ENCODE measurements around the gene NTM. TPM values are rescaled to one million over a fixed set of nuclear protein-coding genes. Genes with fewer than 3 reads are reported as not detected.

The NTM gene
- total RNA-seq, 4 donors from 2014 or later: 0.78 to 1.1 (median 0.88) TPM; not detected in 1

DNA sequence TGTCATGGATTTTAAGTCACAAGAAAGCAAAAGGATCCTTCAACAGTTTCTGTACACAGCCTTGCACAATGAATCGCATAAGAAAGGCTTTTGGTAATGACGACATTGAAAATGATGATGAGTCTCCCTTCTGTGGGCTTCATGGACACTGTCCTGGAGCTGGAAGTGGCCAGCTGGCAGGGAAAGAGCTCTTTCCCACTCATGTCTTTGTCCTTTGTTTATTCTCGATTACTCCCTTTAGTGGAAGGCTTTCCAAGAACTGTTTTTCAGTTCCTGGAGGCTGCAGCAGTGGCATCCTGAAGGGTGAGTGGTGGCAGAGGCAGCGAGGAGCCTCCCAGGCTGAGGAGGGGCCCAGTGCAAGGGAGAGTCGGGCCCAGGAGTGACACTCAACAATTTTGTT is 505.2 kb downstream of the NTM start:
- no peaks in the 10 kb centered on the region for H3K4me1 ChIP-seq
- no peaks in the 10 kb centered on the region for H3K27me3 ChIP-seq
- intact Hi-C loops (cut with DNase I): no loop called here
- H3K9me3 ChIP-seq: no peaks in the 10 kb centered on the region
- DNase-seq: no peak
- no peaks in the 10 kb centered on the region for H3K36me3 ChIP-seq
- WGBS, 2 donors: 63 to 65% methylated on average over 5 of the region's 5 CpGs
- H3K27ac ChIP-seq: no peak overlapping the region
- no peak for TF ChIP-seq POLR2A (IDR thresholded peaks at IDR 0.05)
- TF ChIP-seq, protein P1, sequence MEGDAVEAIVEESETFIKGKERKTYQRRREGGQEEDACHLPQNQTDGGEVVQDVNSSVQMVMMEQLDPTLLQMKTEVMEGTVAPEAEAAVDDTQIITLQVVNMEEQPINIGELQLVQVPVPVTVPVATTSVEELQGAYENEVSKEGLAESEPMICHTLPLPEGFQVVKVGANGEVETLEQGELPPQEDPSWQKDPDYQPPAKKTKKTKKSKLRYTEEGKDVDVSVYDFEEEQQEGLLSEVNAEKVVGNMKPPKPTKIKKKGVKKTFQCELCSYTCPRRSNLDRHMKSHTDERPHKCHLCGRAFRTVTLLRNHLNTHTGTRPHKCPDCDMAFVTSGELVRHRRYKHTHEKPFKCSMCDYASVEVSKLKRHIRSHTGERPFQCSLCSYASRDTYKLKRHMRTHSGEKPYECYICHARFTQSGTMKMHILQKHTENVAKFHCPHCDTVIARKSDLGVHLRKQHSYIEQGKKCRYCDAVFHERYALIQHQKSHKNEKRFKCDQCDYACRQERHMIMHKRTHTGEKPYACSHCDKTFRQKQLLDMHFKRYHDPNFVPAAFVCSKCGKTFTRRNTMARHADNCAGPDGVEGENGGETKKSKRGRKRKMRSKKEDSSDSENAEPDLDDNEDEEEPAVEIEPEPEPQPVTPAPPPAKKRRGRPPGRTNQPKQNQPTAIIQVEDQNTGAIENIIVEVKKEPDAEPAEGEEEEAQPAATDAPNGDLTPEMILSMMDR (IDR thresholded peaks at IDR 0.05): no peak
- no peak overlapping the region for H3K4me3 ChIP-seq (replicated peaks in 1 of 3)

DNA sequence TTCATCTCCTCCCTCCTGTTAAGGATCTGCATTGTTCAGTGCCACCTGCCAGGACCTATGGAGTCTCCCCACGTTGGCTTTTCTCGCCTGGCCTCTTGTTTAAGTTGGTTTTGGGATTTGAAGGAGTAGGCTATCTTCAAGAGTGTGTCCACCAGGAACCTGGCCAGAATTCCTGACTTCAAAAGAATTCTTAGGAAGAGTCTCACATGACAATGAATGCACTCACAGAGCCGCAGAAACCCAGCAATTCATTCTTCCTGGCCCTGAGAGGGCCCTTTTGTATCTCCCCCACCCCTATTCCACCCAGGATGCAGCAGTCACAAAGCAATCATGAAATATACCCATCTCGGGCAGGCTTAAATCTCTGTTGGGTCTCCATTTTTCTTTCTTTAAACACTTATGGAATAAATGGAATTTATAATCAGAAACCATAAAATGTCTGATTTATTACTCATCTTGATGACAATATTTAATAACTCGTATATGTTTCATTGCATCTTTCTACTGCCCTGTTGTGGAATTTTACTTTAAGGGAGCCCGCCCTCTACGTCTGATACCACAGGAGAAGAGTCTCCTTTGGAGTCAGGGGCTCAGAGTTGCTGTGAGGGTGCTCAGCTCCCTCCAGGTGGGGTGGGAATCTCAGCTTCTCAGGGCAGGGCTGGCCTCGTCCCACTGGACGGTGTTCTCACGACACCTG is 507.0 kb downstream of the NTM start:
- no peaks in the 10 kb centered on the region for H3K9me3 ChIP-seq
- TF ChIP-seq, protein P1 (IDR thresholded peaks at IDR 0.05): no peak
- TF ChIP-seq POLR2A (IDR thresholded peaks at IDR 0.05): no peak
- 83 to 84% methylated on average over 9 to 10 of the region's 10 CpGs for WGBS, 2 donors
- no peaks in the 10 kb centered on the region for H3K27me3 ChIP-seq
- intact Hi-C loops (cut with DNase I): no loop called here
- H3K27ac ChIP-seq: no peak overlapping the region
- DNase-seq: no peak
- no peaks in the 10 kb centered on the region for H3K36me3 ChIP-seq
- H3K4me3 ChIP-seq (replicated peaks in 1 of 3): no peak overlapping the region
- no peaks in the 10 kb centered on the region for H3K4me1 ChIP-seq

DNA sequence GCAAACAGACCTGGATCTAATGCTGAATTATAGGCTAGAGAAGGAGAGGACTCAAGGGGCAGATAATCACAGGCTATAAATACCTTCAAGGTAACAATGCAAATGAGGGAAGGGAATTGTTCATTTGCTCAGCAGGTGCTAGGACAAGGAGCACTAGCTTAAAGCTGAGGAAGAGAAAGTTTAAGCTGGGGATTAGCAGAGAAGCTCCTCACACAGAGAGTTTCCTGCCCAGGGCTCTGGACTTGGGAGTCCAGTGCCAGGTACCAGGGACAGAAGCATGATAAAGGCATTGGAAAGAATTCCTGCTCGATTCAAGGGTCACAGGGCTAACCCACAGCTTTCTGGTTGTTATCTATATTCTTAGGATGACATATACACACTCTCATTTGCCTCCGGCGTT is 509.9 kb downstream of the NTM start:
- intact Hi-C loops (cut with DNase I): no loop called here
- WGBS, 2 donors: 82 to 87% methylated on average over 3 of the region's 3 CpGs
- no peak for DNase-seq
- Histone ChIP-seq H3K36me3 (no peaks in the 10 kb centered on the region), H3K27me3 (no peaks in the 10 kb centered on the region), H3K9me3 (no peaks in the 10 kb centered on the region), H3K4me3 (replicated peaks in 1 of 3) (no peak overlapping the region), H3K27ac (no peak overlapping the region), H3K4me1 (no peaks in the 10 kb centered on the region)
- TF ChIP-seq POLR2A (IDR thresholded peaks at IDR 0.05): no peak
- TF ChIP-seq, protein P1 (IDR thresholded peaks at IDR 0.05): no peak

DNA sequence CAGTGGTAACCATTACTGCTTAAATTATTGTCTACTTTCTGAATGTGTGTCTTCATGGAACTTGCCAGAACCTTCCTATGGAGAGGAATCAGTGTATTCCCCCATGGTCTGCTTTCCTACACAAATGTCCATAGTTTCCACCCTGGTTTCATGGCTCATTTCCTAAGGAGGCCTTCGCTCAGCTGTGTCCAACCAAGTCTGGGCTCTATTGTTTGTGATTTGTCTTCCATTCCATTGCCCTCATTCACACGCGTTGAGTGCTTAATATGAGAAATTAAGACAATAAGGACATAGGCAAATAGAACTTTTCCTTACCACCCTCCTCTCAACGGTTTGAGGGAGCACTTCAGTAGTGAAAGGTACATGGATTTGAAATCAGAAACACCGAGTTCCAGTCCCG is 510.6 kb downstream of the NTM start:
- DNase-seq: no peak
- intact Hi-C loops (cut with DNase I): no loop called here
- Histone ChIP-seq H3K27ac (no peak overlapping the region), H3K4me1 (no peaks in the 10 kb centered on the region), H3K36me3 (no peaks in the 10 kb centered on the region), H3K27me3 (no peaks in the 10 kb centered on the region), H3K4me3 (replicated peaks in 1 of 3) (no peak overlapping the region), H3K9me3 (no peaks in the 10 kb centered on the region)
- 85 to 89% methylated on average over 6 of the region's 6 CpGs for WGBS, 2 donors
- TF ChIP-seq POLR2A (IDR thresholded peaks at IDR 0.05): no peak
- TF ChIP-seq, protein P1 (IDR thresholded peaks at IDR 0.05): no peak

DNA sequence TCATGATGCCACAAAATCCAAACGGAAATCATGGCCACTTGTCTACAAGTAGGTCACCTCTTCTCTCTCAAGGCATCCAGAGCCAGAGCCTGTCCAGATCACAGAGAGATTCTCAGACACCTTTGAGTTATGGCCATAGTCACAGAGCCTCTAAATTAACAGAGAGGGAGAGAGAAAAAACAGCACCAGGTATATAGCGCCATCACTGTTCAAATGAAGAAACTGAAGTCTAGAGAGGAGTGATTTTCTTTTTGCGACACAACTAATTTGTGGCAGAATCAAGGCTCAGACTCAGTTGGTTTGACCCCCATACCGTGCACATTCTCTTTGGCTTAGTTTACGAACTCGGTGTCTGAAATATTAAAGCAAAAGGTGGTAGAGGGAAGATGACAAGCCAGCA is 512.9 kb downstream of the NTM start:
- H3K9me3 ChIP-seq: no peaks in the 10 kb centered on the region
- H3K36me3 ChIP-seq: no peaks in the 10 kb centered on the region
- no peaks in the 10 kb centered on the region for H3K27me3 ChIP-seq
- 88 to 91% methylated on average over 6 of the region's 6 CpGs for WGBS, 2 donors
- TF ChIP-seq POLR2A (IDR thresholded peaks at IDR 0.05): no peak
- TF ChIP-seq, protein P1 (IDR thresholded peaks at IDR 0.05): no peak
- no peak overlapping the region for H3K27ac ChIP-seq
- H3K4me3 ChIP-seq (replicated peaks in 1 of 3): no peak overlapping the region
- intact Hi-C loops (cut with DNase I): no loop called here
- no peak for DNase-seq
- H3K4me1 ChIP-seq: no peaks in the 10 kb centered on the region
